RWPE2 (cell line): Measurements from ENCODE around the gene SULT2B1.

Experiments
- ATAC-seq: fragments of 200-7000 bp; cut with Tn5 transposase; 3 replicates; pipeline ENCODE4 v1.9.1; 2021; ENCODE audit warnings: low read depth
- DNase-seq: peaks from one replicate; pipeline ENCODE4 v3.0.0-alpha.2; 2020; ENCODE audit warnings: low spot score
- H3K27ac ChIP-seq: fragments of 450-650 bp; 2 replicates; pipeline ENCODE4 v1.5.1; 2017; ENCODE audit warnings: mild to moderate bottlenecking; ENCODE audit not compliant: poor library complexity, severe bottlenecking
- H3K27me3 ChIP-seq: fragments of 250-450 bp; sonication (Bioruptor Pico); 2 replicates; pipeline ENCODE4 v1.5.1; 2021; ENCODE audit warnings: mild to moderate bottlenecking, moderate library complexity; ENCODE audit not compliant: insufficient read depth, poor library complexity, severe bottlenecking
- H3K36me3 ChIP-seq: fragments of 250-450 bp; sonication (Bioruptor Pico); 2 replicates; pipeline ENCODE4 v1.5.1; 2020; ENCODE audit warnings: low read depth, mild to moderate bottlenecking, moderate library complexity
- H3K4me1 ChIP-seq: fragments of 250-450 bp; sonication (Bioruptor Pico); 2 replicates; pipeline ENCODE4 v1.5.1; 2021; ENCODE audit warnings: mild to moderate bottlenecking, moderate library complexity; ENCODE audit not compliant: insufficient read depth, poor library complexity, severe bottlenecking
- H3K4me3 ChIP-seq: fragments of 250-450 bp; sonication (Bioruptor Pico); 2 replicates; pipeline ENCODE4 v1.5.1; 2021; ENCODE audit warnings: mild to moderate bottlenecking, moderate library complexity; ENCODE audit not compliant: severe bottlenecking
- H3K9me3 ChIP-seq: fragments of 250-450 bp; sonication (Bioruptor Pico); 2 replicates; pipeline ENCODE4 v1.5.1; 2021; ENCODE audit warnings: mild to moderate bottlenecking, moderate library complexity; ENCODE audit not compliant: severe bottlenecking
- TF ChIP-seq, protein P1 (sequence below): fragments of 450-650 bp; IDR thresholded peaks from one replicate; pipeline ENCODE4 v1.5.1; 2017; ENCODE audit warnings: mild to moderate bottlenecking, moderate library complexity; ENCODE audit not compliant: poor library complexity, severe bottlenecking

Gene SULT2B1

GRCh38 chr19:48508729-48509411, 43.1 kb upstream of the SULT2B1 start:
- H3K4me1 ChIP-seq, result no peaks in the 10 kb centered on the region
- DNase-seq, result no peak
- H3K27ac ChIP-seq, result no peak overlapping the region
- H3K4me3 ChIP-seq, result no peak overlapping the region
- no peak for ATAC-seq
- TF ChIP-seq, protein P1, sequence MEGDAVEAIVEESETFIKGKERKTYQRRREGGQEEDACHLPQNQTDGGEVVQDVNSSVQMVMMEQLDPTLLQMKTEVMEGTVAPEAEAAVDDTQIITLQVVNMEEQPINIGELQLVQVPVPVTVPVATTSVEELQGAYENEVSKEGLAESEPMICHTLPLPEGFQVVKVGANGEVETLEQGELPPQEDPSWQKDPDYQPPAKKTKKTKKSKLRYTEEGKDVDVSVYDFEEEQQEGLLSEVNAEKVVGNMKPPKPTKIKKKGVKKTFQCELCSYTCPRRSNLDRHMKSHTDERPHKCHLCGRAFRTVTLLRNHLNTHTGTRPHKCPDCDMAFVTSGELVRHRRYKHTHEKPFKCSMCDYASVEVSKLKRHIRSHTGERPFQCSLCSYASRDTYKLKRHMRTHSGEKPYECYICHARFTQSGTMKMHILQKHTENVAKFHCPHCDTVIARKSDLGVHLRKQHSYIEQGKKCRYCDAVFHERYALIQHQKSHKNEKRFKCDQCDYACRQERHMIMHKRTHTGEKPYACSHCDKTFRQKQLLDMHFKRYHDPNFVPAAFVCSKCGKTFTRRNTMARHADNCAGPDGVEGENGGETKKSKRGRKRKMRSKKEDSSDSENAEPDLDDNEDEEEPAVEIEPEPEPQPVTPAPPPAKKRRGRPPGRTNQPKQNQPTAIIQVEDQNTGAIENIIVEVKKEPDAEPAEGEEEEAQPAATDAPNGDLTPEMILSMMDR, result no peak
- no peaks in the 10 kb centered on the region for H3K9me3 ChIP-seq
- no peaks in the 10 kb centered on the region for H3K27me3 ChIP-seq
- no peaks in the 10 kb centered on the region for H3K36me3 ChIP-seq

- ATAC-seq (no peak), DNase-seq (no peak)
- no peaks in the 10 kb centered on the region for H3K4me1 ChIP-seq
- no peaks in the 10 kb centered on the region for H3K36me3 ChIP-seq
- H3K4me3 ChIP-seq, result no peak overlapping the region
- TF ChIP-seq, protein P1, result no peak
- no peaks in the 10 kb centered on the region for H3K27me3 ChIP-seq
- no peaks in the 10 kb centered on the region for H3K9me3 ChIP-seq
- H3K27ac ChIP-seq, result no peak overlapping the region
Measured at GRCh38 chr19:48509467-48510194, 42.3 kb upstream of the SULT2B1 start.

DNA sequence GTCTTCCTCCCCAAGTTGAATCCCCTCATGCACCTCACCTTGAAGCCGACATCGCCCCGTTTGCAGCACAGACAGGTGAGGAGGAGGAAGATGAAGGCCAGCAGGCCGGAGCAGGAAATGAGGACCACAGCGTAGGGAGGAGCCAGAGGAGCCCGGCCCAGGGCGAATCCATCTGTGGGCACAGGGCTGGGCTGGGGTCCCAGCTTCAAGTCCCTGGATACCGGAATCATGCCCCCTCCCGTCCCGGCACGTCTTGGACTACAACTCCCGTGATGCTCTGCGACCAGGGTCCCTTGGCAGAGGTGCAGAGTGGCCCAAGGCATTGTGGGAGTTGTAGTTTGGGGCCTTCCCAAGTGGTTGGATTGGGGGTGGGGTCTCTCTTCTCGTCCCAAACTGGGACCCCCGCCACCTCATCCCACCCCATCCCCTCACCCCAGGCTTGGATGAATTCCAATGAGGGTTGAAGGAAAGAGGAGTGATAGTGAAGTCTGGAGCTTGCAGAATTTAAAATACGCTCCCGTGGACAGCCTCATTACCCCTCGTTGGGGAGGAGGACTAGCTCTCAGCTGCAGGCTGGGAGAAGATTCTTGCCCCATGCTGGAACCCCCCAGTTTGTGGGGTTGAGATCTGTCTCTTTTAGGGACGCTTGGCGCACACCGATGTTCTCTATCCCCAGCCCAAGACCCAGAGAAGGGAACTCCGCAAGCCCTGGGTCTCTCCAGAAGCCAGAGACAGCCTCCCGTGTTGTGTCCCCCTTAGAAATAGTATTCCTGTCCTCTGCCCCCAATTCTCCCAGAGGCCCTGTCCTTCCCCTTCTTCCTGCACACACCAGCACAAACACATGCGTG, 41.3 kb upstream of the SULT2B1 start:
- no peaks in the 10 kb centered on the region for H3K36me3 ChIP-seq
- TF ChIP-seq, protein P1, result no peak
- peak; percentile 30; the same call in 1 of the 3 replicates for ATAC-seq
- H3K27ac ChIP-seq, result no peak overlapping the region
- no peaks in the 10 kb centered on the region for H3K9me3 ChIP-seq
- no peak overlapping the region for H3K4me3 ChIP-seq
- H3K27me3 ChIP-seq, result no peaks in the 10 kb centered on the region
- no peaks in the 10 kb centered on the region for H3K4me1 ChIP-seq
- no peak for DNase-seq

DNA sequence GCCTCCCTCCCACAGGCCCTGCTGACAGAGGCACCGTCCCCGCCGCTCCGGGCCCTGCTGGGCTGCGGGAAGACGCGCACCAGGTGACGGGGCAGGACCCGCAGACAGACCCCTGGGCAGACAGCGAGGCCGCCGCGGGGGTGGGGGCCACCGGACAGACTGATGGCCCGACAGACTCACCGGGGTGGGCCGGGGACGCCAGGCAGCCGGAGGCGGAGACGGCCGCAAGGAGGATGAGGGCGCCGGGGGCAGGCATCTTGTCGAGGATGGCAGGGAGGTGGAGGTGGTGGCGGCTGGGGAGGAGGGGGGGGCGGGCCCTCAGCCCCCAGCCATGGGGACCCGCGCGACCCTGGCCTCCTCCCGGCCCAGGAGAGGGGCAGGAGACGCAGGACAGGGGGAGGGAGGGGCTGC, 40.6 kb upstream of the SULT2B1 start:
- TF ChIP-seq, protein P1, result no peak
- Histone ChIP-seq H3K4me1 (no peaks in the 10 kb centered on the region), H3K4me3 (no peak overlapping the region), H3K36me3 (no peaks in the 10 kb centered on the region), H3K27me3 (no peaks in the 10 kb centered on the region), H3K9me3 (no peaks in the 10 kb centered on the region), H3K27ac (no peak overlapping the region)
- DNase-seq (no peak), ATAC-seq (no peak)
